ENCODE measurements around the gene PGR. TPM values are rescaled to one million over a fixed set of nuclear protein-coding genes. Genes with fewer than 3 reads are reported as not detected.

The PGR gene
- total RNA-seq, 1 experiment from 2014 or later, result not detected

DNA sequence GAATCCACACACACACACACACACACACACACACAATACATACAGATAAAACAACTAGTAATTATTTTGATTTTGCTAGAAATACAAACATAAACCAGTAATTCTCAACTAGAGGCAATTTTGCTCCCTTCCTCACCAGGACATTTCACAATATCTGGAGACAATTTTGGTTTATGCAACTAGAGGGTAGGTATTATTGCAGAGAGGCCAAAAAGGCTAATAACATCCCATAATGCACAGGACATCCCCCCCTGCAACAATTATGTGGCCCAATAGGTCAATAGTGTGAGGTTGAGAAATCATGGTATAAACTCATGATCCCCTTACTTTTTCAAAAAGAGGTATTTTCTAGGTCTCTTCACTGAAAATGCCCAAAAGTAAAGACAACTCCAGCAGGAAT, 29.0 kb downstream of the PGR start:
- TF ChIP-seq, protein P1, sequence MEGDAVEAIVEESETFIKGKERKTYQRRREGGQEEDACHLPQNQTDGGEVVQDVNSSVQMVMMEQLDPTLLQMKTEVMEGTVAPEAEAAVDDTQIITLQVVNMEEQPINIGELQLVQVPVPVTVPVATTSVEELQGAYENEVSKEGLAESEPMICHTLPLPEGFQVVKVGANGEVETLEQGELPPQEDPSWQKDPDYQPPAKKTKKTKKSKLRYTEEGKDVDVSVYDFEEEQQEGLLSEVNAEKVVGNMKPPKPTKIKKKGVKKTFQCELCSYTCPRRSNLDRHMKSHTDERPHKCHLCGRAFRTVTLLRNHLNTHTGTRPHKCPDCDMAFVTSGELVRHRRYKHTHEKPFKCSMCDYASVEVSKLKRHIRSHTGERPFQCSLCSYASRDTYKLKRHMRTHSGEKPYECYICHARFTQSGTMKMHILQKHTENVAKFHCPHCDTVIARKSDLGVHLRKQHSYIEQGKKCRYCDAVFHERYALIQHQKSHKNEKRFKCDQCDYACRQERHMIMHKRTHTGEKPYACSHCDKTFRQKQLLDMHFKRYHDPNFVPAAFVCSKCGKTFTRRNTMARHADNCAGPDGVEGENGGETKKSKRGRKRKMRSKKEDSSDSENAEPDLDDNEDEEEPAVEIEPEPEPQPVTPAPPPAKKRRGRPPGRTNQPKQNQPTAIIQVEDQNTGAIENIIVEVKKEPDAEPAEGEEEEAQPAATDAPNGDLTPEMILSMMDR (conservative IDR thresholded peaks at IDR 0.05), result no peak
- no TSS peak for BruUV-seq (replicated peaks)
- no peak overlapping the region for H2AFZ ChIP-seq
- no peak for DNase-seq
- no peaks in the 10 kb centered on the region for H3K9me2 ChIP-seq (ENCODE audit: insufficient read depth)
- H3K9me3 ChIP-seq (ENCODE audit: insufficient read depth, low read depth), result no peaks in the 10 kb centered on the region
- no peaks in the 10 kb centered on the region for H3K27me3 ChIP-seq (ENCODE audit: insufficient read depth, low read depth)
- H4K20me1 ChIP-seq (ENCODE audit: insufficient read depth), result no peaks in the 10 kb centered on the region
- ChIA-PET POLR2A (ENCODE audit: unreplicated experiment) (no interaction called here), CTCF (no interaction called here)
- no peaks in the 10 kb centered on the region for H3K4me1 ChIP-seq (replicated peaks; ENCODE audit: insufficient read depth)
- H3F3A ChIP-seq (ENCODE audit: insufficient read depth, low read depth), result no peaks in the 10 kb centered on the region
- no peaks in the 10 kb centered on the region for H3K36me3 ChIP-seq (ENCODE audit: low read depth)
- H3K4me2 ChIP-seq, result no peak overlapping the region
- intact Hi-C loops (cut with micrococcal nuclease; ENCODE audit: unreplicated experiment), result no loop called here
- H3K27ac ChIP-seq, result no peak overlapping the region
- H3K79me2 ChIP-seq (ENCODE audit: low read depth), result no peaks in the 10 kb centered on the region
- H3K4me3 ChIP-seq, result no peak overlapping the region

DNA sequence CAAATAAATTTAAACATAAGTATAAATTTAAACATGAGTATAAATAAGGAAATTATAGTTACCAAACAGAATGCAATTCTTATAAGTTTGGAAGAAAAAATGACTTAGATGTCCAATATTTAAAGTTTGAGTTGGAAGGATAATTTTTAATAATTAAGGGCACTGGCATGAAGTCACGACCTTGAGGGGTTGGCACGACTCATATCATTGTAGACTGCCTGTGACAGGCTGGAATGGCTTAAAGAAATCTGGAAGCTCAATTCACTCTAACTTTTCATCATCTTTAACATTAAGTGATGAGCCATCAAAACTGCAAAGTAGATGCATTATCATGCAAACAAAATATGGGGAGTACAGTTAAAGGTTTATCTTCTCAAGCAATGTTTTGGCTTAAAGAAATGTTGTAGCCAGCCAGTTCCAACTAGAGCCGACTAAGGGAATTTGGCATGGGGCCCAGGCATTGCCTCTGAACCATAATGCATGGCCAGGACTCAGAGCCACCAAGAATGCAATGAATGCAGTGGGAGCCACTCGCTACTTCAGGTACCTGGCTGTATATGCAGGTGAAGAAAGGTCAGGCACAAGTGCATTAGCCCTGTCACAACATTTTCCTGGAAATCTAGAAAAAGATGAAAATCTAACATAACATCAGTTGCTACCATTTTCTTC, 33.4 kb downstream of the PGR start:
- Histone ChIP-seq H3K27me3 (ENCODE audit: insufficient read depth, low read depth) (no peaks in the 10 kb centered on the region), H3K4me1 (replicated peaks; ENCODE audit: insufficient read depth) (no peaks in the 10 kb centered on the region), H3K4me3 (no peak overlapping the region), H3K4me2 (no peak overlapping the region), H3K9me2 (ENCODE audit: insufficient read depth) (no peaks in the 10 kb centered on the region), H3K36me3 (ENCODE audit: low read depth) (no peaks in the 10 kb centered on the region), H3K27ac (no peak overlapping the region), H3K79me2 (ENCODE audit: low read depth) (no peaks in the 10 kb centered on the region), H3K9me3 (ENCODE audit: insufficient read depth, low read depth) (no peaks in the 10 kb centered on the region), H4K20me1 (ENCODE audit: insufficient read depth) (no peaks in the 10 kb centered on the region), H2AFZ (no peak overlapping the region), H3F3A (ENCODE audit: insufficient read depth, low read depth) (no peaks in the 10 kb centered on the region)
- TF ChIP-seq, protein P1 (conservative IDR thresholded peaks at IDR 0.05), result no peak
- no peak for TF ChIP-seq EZH2 (IDR thresholded peaks at IDR 0.05; ENCODE audit: low read depth)
- no TSS peak for BruUV-seq (replicated peaks)
- intact Hi-C loops (cut with micrococcal nuclease; ENCODE audit: unreplicated experiment), result no loop called here
- DNase-seq, result peak in 1 of 2 experiments; percentile 56
- POLR2A ChIA-PET (ENCODE audit: unreplicated experiment), result no interaction called here
- CTCF ChIA-PET, result no interaction called here

DNA sequence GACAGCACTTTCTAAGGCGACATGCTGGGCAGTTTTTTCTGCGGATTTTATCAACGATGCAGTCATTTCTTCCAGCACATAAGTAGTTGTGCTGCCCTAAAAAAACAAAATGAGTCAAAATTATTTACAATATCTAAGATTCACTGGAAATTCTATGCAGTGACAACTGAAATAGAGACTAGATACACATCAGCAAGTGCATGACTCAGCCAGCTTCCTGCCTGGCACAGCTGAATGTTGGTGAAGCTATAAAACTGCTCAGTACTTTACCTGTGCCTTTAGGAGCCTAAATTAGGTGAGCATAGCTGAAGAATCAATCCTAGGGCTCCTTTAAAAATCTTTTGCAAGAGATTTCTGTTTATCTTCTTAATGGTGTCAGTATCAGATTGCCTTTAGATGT, 37.8 kb downstream of the PGR start:
- H2AFZ ChIP-seq, result peak overlapping the region; percentile 56; the same call in 1 of the 2 replicates
- CTCF ChIA-PET, result no interaction called here
- no peaks in the 10 kb centered on the region for H3K9me2 ChIP-seq (ENCODE audit: insufficient read depth)
- no TSS peak for BruUV-seq (replicated peaks)
- no peak overlapping the region for H3K4me2 ChIP-seq
- no peaks in the 10 kb centered on the region for H3K9me3 ChIP-seq (ENCODE audit: insufficient read depth, low read depth)
- no peaks in the 10 kb centered on the region for H3K36me3 ChIP-seq (ENCODE audit: low read depth)
- no peaks in the 10 kb centered on the region for H3F3A ChIP-seq (ENCODE audit: insufficient read depth, low read depth)
- H4K20me1 ChIP-seq (ENCODE audit: insufficient read depth), result no peaks in the 10 kb centered on the region
- H3K27ac ChIP-seq, result no peak overlapping the region
- no peaks in the 10 kb centered on the region for H3K79me2 ChIP-seq (ENCODE audit: low read depth)
- intact Hi-C loops (cut with micrococcal nuclease; ENCODE audit: unreplicated experiment), result no loop called here
- POLR2A ChIA-PET (ENCODE audit: unreplicated experiment), result interaction anchor here (0.6 kb wide), 1 partner anchor 18 kb away, joined by 9 read pairs; no protein-coding TSS in a partner anchor
- H3K27me3 ChIP-seq (ENCODE audit: insufficient read depth, low read depth), result no peaks in the 10 kb centered on the region
- no peak for TF ChIP-seq EZH2 (IDR thresholded peaks at IDR 0.05; ENCODE audit: low read depth)
- TF ChIP-seq, protein P1 (conservative IDR thresholded peaks at IDR 0.05), result no peak
- no peak overlapping the region for H3K4me3 ChIP-seq
- H3K4me1 ChIP-seq (replicated peaks; ENCODE audit: insufficient read depth), result no peaks in the 10 kb centered on the region
- peak in 1 of 2 experiments; percentile 25 for DNase-seq

All from PC-9 (cell line).